Suprapubic skin (tissue), 4 donors: ENCODE results near the gene DERL2.

ENCODE experiments used
- CTCF ChIP-seq, 2 donors: fragments of 200-600 bp in 1 of 2; fragments of 450-650 bp in 1 of 2; sonication (generic) in 1 of 2; IDR thresholded peaks; one replicate each; pipeline ENCODE4 v1.5.1; 2016 to 2019; ENCODE audit warnings: antibody characterized with exemption in 2 of 2, mild to moderate bottlenecking in 1 of 2, moderate library complexity in 1 of 2
- EP300 ChIP-seq: sonication (generic); formaldehyde crosslinking; IDR thresholded peaks from one replicate; pipeline ENCODE4 v1.6.1; 2017; ENCODE audit warnings: antibody characterized with exemption
- POLR2A ChIP-seq, 2 donors: fragments of 450-650 bp; IDR thresholded peaks; one replicate each; pipeline ENCODE4 v1.6.1; 2017; ENCODE audit warnings: antibody characterized with exemption in 2 of 2, mild to moderate bottlenecking in 2 of 2, moderate library complexity in 2 of 2
- POLR2AphosphoS5 ChIP-seq, 3 donors: sonication (generic); formaldehyde crosslinking; IDR thresholded peaks; one replicate each; pipeline ENCODE4 v1.6.1; 2017; ENCODE audit warnings: antibody characterized with exemption in 3 of 3

- no peak for TF ChIP-seq CTCF (IDR thresholded peaks at IDR 0.05)
- TF ChIP-seq POLR2A (IDR thresholded peaks at IDR 0.05), result no peak
- TF ChIP-seq POLR2AphosphoS5 (IDR thresholded peaks at IDR 0.05), result no peak
- TF ChIP-seq EP300, result no peak
These were observed 27.6 kb upstream of the DERL2 start for GRCh38 chr17:5513628-5514027.
